GM12891 (cell line): ENCODE measurements around the gene CACNA2D1.

Experiments
- DNase-seq: peaks from one replicate; pipeline ENCODE4 v3.0.0; 2011; ENCODE audit warnings: low spot score; ENCODE audit not compliant: insufficient read length
- FAIRE-seq: peaks from 2 replicates; lab custom pipeline; 2011; peaks lifted over from hg19 to GRCh38; lab: Jason Lieb, UNC
- PAX5 ChIP-seq: IDR thresholded peaks from 2 replicates; pipeline ENCODE4 v1.6.1; 2011; ENCODE audit warnings: low read length, moderate library complexity, mild to moderate bottlenecking; ENCODE audit not compliant: insufficient read depth, severe bottlenecking
- POLR2A ChIP-seq: IDR thresholded peaks from 2 replicates; pipeline ENCODE4 v1.6.1; 2011; ENCODE audit warnings: low read depth, low read length, control low read depth
- POLR2AphosphoS5 ChIP-seq: IDR thresholded peaks from 2 replicates; pipeline ENCODE4 v1.6.1; 2011; ENCODE audit warnings: low read depth, low read length, control low read depth
- POU2F2 ChIP-seq: IDR thresholded peaks from 2 replicates; pipeline ENCODE4 v1.6.1; 2011; ENCODE audit warnings: low read depth, mild to moderate bottlenecking, control low read depth, low read length, moderate library complexity
- SPI1 ChIP-seq: IDR thresholded peaks from 2 replicates; pipeline ENCODE4 v1.6.1; 2011; ENCODE audit warnings: low read depth, low read length, control low read depth
- TAF1 ChIP-seq: IDR thresholded peaks from 2 replicates; pipeline ENCODE4 v1.6.1; 2011; ENCODE audit warnings: low read depth, low read length, control low read depth

The CACNA2D1 gene

DNA sequence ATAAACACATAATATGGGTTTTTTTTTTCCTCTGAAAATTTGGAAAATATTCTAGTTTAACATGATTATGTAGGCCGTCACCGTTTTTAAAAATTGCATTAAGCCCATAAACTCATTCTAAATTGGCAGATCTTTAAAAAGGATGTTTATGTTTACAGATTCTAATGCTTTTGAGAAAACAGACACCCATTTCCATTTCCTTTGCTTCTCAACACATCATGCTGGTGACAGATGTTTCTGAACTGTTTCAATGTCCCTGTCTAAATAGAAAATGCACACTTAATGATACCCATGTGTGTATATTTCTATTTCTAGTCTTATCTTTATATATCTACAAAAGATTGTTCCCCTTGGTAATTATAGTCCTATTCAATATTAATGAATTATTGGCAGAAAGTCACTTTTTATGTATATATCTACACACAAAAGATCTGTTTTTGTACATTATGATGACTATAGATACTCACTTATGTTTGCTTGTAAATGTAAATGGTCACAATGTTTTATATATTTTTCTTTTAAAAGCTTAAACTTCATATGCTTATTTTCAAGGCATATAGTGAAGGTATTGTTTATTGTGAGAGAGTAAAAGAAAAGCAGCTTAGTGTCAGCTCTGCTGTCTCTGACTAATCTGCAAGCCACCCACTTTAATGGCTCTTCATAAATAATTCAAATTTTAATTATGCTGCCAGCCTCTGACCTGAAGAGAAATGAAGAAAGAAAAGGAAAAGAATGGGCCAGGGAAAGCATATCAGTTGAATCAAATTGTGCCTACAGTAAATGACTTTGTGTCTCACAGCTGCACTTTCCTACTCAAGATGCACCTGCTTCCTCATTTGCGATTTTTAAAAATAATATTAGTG is 179.4 kb downstream of the CACNA2D1 start:
- TF ChIP-seq POLR2AphosphoS5 (no peak), PAX5 (no peak), POU2F2 (no peak), POLR2A (no peak), SPI1 (no peak), TAF1 (no peak)
- DNase-seq (no peak), FAIRE-seq (no peak)

DNA sequence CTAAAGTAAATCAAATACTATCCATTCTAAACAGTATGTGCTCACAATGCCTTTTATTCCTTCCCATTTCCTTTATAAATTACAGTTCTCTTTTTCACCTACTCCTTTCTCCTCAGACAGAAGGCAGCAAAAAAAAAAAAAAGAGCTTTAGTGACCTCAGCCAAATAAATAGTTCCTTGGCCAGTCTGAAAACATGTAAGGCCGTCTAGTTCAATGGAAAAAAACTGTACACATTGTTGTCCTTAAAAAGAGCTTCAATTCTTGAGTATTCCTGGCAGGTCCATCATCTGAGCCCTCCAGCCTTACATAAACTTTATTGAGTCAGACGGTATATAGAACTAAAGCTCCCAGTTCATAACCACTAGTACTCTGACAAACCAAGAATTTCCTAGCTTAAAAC is 185.4 kb downstream of the CACNA2D1 start:
- FAIRE-seq, result no peak
- DNase-seq, result no peak
- TF ChIP-seq POLR2A (no peak), TAF1 (no peak), SPI1 (no peak), PAX5 (no peak), POU2F2 (no peak), POLR2AphosphoS5 (no peak)

DNA sequence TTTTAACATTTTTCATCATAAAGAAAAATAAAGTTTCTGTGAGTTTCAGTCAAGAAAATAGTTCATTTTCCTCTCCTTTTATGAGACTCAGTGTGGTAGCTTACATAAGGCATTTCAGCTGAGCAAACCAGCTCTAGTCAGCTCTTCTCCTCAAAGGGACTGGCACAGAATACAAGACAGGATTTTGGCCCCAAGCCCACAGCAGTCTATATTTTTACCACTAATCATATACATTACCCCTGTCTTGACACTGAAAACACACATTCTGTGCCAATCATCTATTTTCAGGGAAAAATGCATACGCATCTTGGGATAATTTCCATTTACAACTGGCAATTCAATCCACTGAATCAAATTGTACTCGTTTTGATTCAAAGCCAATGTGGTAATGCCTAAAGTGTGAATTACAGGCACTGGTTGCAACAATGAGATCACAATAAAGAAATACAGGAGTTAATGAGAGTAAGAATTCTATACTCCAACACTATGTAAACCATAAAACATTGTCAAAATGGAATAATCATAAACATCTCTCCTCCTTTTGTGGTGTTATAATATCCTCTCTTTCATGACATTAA is 186.4 kb downstream of the CACNA2D1 start:
- TF ChIP-seq POU2F2 (no peak), POLR2AphosphoS5 (no peak), SPI1 (no peak), POLR2A (no peak), TAF1 (no peak), PAX5 (no peak)

DNA sequence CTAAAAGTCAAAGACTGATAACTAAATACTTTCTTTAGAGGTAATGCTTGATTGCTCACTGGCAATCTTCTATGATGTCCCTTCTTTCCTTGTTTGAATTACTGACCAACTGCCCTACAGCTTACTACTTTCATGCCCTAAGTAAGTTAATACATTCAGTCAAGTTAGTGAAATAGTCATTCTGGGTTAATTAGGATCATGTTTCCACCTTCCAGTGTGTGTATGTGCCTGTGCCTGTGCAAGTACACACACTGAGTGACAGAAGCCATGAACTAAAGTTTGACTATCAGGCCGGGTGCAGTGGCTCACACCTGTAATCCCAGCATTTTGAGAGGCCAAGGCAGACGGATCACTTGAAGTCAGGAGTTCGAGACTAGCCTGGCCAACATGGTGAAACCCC is 187.9 kb downstream of the CACNA2D1 start:
- DNase-seq, result no peak
- no peak for FAIRE-seq
- no peak for TF ChIP-seq POU2F2
- TF ChIP-seq SPI1, result no peak
- no peak for TF ChIP-seq TAF1
- no peak for TF ChIP-seq PAX5
- no peak for TF ChIP-seq POLR2AphosphoS5
- no peak for TF ChIP-seq POLR2A

More for the DNA sequence above, 186.4 kb downstream of the CACNA2D1 start:
- DNase-seq (no peak), FAIRE-seq (no peak)

DNA sequence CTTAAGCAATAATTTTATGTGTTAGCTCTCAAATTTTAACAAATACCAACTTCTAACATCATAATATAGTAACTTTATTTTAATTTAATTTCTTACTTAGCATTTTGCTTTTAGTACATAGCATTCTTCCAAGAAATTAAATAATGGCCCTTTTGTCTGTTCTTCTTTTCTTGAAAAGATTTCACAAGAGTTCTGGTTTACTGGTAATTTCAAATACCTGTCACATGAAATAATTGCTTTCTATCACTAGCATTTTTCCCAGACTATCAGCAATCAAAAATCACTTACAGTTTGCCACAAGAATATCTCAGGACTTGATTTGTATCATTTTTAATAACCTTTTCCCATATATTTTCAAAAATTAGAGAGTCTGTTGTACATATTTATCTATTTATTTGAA is 193.0 kb downstream of the CACNA2D1 start:
- TF ChIP-seq TAF1 (no peak), POU2F2 (no peak)
- FAIRE-seq, result no peak
- DNase-seq, result no peak

DNA sequence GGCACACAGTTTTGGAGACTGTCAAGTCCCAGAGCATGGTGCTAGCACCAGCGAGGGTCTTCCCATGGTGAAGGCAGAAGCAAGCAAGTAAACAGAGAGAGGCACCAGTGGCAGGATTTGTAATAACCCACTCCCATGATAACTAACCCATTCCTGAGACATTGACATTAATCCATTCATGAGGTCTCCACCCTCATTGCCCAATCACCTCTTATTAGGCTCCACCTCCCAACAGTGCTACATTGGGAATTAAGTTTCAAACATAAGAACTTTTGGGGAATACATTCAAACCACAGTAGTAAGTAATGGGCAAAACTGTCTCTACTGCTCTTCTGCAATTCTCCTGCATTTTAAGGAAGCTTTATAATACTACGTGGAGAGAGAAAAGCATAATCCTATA is 193.6 kb downstream of the CACNA2D1 start:
- DNase-seq, result no peak
- TF ChIP-seq POU2F2 (no peak), POLR2A (no peak), POLR2AphosphoS5 (no peak), SPI1 (no peak), PAX5 (no peak), TAF1 (no peak)
- FAIRE-seq, result no peak

DNA sequence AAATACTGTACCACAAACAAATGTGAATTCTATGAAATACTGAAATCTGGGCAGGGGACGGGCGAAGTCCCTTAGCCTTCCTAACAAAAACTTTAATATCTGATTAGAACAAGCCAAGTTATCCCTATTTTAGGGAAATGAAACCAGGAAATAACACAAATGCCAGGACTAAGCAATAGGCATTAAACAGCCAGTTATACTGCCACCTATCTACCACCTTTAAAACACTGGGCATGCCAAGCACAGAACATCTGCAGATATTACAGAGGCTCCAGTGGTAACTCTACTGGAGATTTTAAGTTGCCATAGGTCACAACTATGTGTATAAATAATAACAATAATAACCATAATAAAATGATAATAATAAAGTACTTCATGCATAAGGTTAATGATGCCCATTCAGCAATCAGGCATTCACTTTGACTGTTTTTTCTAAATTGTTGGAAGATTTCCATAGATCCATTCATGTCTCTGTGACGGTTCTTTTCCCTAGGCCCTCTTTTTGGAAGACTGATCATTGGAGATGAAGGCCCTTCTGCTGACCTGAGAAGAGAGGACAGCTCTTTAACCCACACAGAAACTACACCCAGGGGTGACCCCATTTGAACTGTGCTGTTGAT is 195.7 kb downstream of the CACNA2D1 start:
- DNase-seq, result no peak
- no peak for FAIRE-seq

DNA sequence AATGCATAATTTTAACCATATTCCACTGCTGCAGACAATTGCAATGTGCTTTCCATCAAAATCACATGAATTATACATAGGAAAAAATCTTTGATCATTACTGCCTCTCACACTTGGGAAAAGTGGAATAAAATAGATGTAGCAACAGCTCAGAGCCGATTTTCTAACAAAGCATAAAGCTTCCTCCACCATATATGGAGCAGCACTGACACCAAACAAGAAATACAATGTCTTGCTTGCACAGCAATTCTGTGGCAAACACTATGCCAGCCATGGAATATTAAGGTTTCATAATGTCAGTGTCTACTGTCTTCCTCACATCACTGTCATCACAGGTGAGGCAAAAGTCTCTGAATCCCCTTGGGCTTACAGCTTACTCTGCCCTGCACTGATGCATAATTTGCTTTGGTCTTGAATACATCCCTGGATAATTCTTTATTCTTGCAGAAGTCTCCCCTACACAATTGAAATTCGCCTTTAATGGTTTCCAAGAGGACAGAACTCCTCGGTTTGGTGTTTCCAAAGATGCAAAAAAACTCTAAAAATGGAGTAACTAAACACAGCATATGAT is 198.5 kb downstream of the CACNA2D1 start:
- DNase-seq (no peak), FAIRE-seq (no peak)
- TF ChIP-seq TAF1 (no peak), POLR2A (no peak), PAX5 (no peak)

More for the DNA sequence above, 195.7 kb downstream of the CACNA2D1 start:
- TF ChIP-seq PAX5, result no peak
- 0 out of 2 replicates have a peak, but pooled peaks have one; percentile 19 for TF ChIP-seq SPI1

DNA sequence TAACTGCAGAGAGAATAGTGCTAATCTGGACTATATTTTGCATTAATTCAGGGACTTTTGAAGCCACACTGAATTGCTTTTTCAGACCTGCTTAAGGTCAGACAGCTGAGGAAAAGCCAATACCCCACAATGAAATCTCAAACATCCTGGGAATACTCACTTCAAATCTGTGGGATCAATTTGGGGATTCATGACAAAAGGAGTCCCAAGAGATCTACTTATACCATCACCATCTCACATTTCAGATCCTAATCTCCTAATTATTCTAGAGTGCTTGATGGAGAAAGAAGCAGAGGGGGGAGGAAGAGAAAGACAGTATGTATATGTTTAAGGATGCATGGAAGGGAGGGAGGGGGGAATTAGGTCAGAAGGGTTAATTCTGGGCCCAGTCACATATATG is 202.2 kb downstream of the CACNA2D1 start:
- FAIRE-seq, result no peak
- DNase-seq, result no peak
- no peak for TF ChIP-seq POLR2A
- no peak for TF ChIP-seq POLR2AphosphoS5
- TF ChIP-seq PAX5, result no peak
- no peak for TF ChIP-seq POU2F2
- no peak for TF ChIP-seq SPI1
- no peak for TF ChIP-seq TAF1
